Tibial artery (tissue), 4 donors: ENCODE results near the gene NEB.

Source experiments
- DNase-seq, 2 donors: peaks; one replicate each; pipeline ENCODE4 v3.0.0-alpha.2; 2019
- H3K27ac ChIP-seq, 2 donors: fragments of 200-600 bp; sonication (generic) in 1 of 2; 1 replicate in 1 of 2; 2 replicates in 1 of 2; pipeline ENCODE4 v1.5.1; 2018 to 2019; ENCODE audit warnings: mild to moderate bottlenecking in 1 of 2
- H3K27me3 ChIP-seq, 2 donors: fragments of 200-600 bp; sonication (generic) in 1 of 2; one replicate each; pipeline versions ENCODE4 v1.5.1 to v1.6.0; 2016 to 2019
- H3K36me3 ChIP-seq, 3 donors: fragments of 200-600 bp; sonication (generic) in 2 of 3; one replicate each; pipeline ENCODE4 v1.5.1; 2016 to 2019; ENCODE audit warnings: mild to moderate bottlenecking in 2 of 3
- H3K4me1 ChIP-seq, 4 donors: fragments of 200-600 bp; sonication (generic) in 2 of 4; 1 replicate in 3 of 4; 2 replicates in 1 of 4; pipeline ENCODE4 v1.5.1; 2016 to 2019
- H3K4me3 ChIP-seq, 2 donors: fragments of 200-600 bp; sonication (generic) in 1 of 2; 1 replicate in 1 of 2; 2 replicates in 1 of 2; pipeline ENCODE4 v1.5.1; 2018 to 2019; ENCODE audit warnings: mild to moderate bottlenecking in 2 of 2
- H3K9me3 ChIP-seq, 3 donors: fragments of 200-600 bp; sonication (generic) in 1 of 3; one replicate each; pipeline ENCODE4 v1.5.1; 2016 to 2019
- CTCF ChIP-seq, 2 experiments: fragments of 200-600 bp in 1 of 2; fragments of 450-650 bp in 1 of 2; IDR thresholded peaks; one replicate each; pipeline ENCODE4 v1.5.1; 2017 to 2019; ENCODE audit warnings: antibody characterized with exemption in 2 of 2, mild to moderate bottlenecking in 1 of 2, moderate library complexity in 1 of 2
- intact Hi-C: fragments of 100-400 bp; cut with DNase I; formaldehyde crosslinking; loops from one replicate; pipeline ENCODE4 v1.15.0; 2023; ENCODE audit warnings: low total_unique reads

The NEB gene

DNA sequence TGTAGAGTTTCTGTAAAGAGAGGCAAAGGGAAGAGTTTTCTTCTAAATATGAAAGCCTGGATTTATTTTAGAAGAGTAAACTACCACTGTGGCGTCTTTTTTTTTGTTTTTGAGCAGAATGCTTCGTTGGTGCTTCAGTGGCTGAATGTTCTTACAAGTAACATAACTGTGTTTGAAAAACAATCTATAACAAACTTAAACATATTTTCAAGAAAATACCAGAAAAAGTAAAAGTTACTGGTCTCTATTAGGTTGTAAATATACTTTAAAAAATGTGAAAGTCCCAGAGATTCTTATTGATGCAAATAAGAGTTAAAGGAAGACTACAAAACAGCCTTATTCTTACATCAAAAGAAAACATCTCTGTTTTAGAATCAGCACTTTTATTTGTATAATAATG, 76.2 kb downstream of the NEB start:
- TF ChIP-seq CTCF (IDR thresholded peaks at IDR 0.05) = no peak
- Histone ChIP-seq H3K36me3 (no peaks in the 10 kb centered on the region), H3K27me3 (no peaks in the 10 kb centered on the region), H3K4me1 (no peaks in the 10 kb centered on the region), H3K27ac (no peak overlapping the region), H3K9me3 (no peaks in the 10 kb centered on the region), H3K4me3 (no peak overlapping the region)
- DNase-seq = no peak
- intact Hi-C loops = no loop called here

- TF ChIP-seq CTCF (IDR thresholded peaks at IDR 0.05) = no peak
- no peaks in the 10 kb centered on the region for H3K9me3 ChIP-seq
- DNase-seq = no peak
- H3K27ac ChIP-seq = no peak overlapping the region
- H3K4me3 ChIP-seq = no peak overlapping the region
- intact Hi-C loops = no loop called here
- H3K36me3 ChIP-seq = no peaks in the 10 kb centered on the region
- no peaks in the 10 kb centered on the region for H3K27me3 ChIP-seq
- no peaks in the 10 kb centered on the region for H3K4me1 ChIP-seq
These were observed 76.6 kb downstream of the NEB start for GRCh38 chr2:151657667-151658076.

GRCh38 chr2:151655663-151656398, 78.4 kb downstream of the NEB start:
- intact Hi-C loops = no loop called here
- no peaks in the 10 kb centered on the region for H3K4me1 ChIP-seq
- no peaks in the 10 kb centered on the region for H3K36me3 ChIP-seq

DNA sequence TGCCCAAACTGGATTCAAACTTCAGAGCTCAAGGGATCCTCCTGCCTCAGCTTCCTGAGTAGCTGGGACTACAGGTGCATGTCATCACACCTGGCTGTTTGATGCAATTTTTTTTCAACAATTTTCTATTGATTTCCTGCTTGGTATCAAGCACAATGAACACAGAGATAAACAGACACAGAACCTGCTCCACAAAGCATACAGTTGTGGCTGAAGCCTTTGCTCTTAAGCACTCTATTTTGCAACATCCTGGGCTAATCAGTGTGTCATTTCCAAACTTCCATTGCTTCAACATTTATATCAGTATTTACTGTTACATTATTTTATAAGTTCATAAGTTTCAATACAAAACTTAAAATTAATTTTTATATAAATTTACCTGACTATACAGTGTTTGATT, 79.4 kb downstream of the NEB start:
- intact Hi-C loops = no loop called here
- DNase-seq = no peak
- no peaks in the 10 kb centered on the region for H3K9me3 ChIP-seq
- no peak overlapping the region for H3K4me3 ChIP-seq
- no peak for TF ChIP-seq CTCF (IDR thresholded peaks at IDR 0.05)
- no peak overlapping the region for H3K27ac ChIP-seq
- no peaks in the 10 kb centered on the region for H3K27me3 ChIP-seq
- H3K4me1 ChIP-seq = no peaks in the 10 kb centered on the region
- no peaks in the 10 kb centered on the region for H3K36me3 ChIP-seq

More at GRCh38 chr2:151655663-151656398, 78.4 kb downstream of the NEB start:
- DNase-seq = no peak
- no peaks in the 10 kb centered on the region for H3K27me3 ChIP-seq
- H3K9me3 ChIP-seq = no peaks in the 10 kb centered on the region
- TF ChIP-seq CTCF (IDR thresholded peaks at IDR 0.05) = no peak
- no peak overlapping the region for H3K27ac ChIP-seq
- H3K4me3 ChIP-seq = no peak overlapping the region

GRCh38 chr2:151654085-151654484, 80.2 kb downstream of the NEB start:
- no peaks in the 10 kb centered on the region for H3K27me3 ChIP-seq
- no peak overlapping the region for H3K27ac ChIP-seq
- intact Hi-C loops = no loop called here
- TF ChIP-seq CTCF (IDR thresholded peaks at IDR 0.05) = no peak
- no peaks in the 10 kb centered on the region for H3K4me1 ChIP-seq
- H3K4me3 ChIP-seq = no peak overlapping the region
- no peak for DNase-seq
- no peaks in the 10 kb centered on the region for H3K9me3 ChIP-seq
- no peaks in the 10 kb centered on the region for H3K36me3 ChIP-seq
